Calu3 (cell line): ENCODE data around the gene RNASE4. TPM values are rescaled to one million over a fixed set of nuclear protein-coding genes. Genes with fewer than 3 reads are reported as not detected.
A peak's percentile ranks its signal among the peaks of the same experiment; 100 is the strongest.

Source experiments
- BruUV-seq: library from RNA; stranded (reverse); fragments of 400-500 nt; replicated peaks from 2 replicates; lab custom pipeline; 2021; lab: Mats Ljungman, UMichigan
- CTCF ChIA-PET: fragments of 300-600 bp; sonication (Branson Sonifier 250); formaldehyde crosslinking; loops from one replicate; lab custom pipeline; 2022; ENCODE audit warnings: antibody characterized with exemption; lab: Charles Lee
- DNase-seq: peaks from one replicate; pipeline ENCODE4 v3.0.0; 2022
- H3K27ac Mint-ChIP-seq: one replicate; pipeline ENCODE4 v1.8.0; 2022; ENCODE audit warnings: mixed read lengths; ENCODE audit not compliant: unreplicated experiment
- H3K27me3 Mint-ChIP-seq: one replicate; pipeline ENCODE4 v1.8.0; 2022; ENCODE audit warnings: mixed read lengths; ENCODE audit not compliant: unreplicated experiment
- H3K36me3 Mint-ChIP-seq: one replicate; pipeline ENCODE4 v1.8.0; 2022; ENCODE audit warnings: mild to moderate bottlenecking, moderate library complexity, mixed read lengths; ENCODE audit not compliant: insufficient read depth, unreplicated experiment
- H3K4me1 Mint-ChIP-seq: one replicate; pipeline ENCODE4 v1.8.0; 2022; ENCODE audit warnings: mild to moderate bottlenecking, low read depth, mixed read lengths; ENCODE audit not compliant: unreplicated experiment
- H3K4me3 Mint-ChIP-seq: one replicate; pipeline ENCODE4 v1.8.0; 2022; ENCODE audit warnings: mild to moderate bottlenecking, low read depth, moderate library complexity, mixed read lengths; ENCODE audit not compliant: unreplicated experiment
- H3K9me3 Mint-ChIP-seq: one replicate; pipeline ENCODE4 v1.8.0; 2022; ENCODE audit warnings: low read depth, mixed read lengths; ENCODE audit not compliant: unreplicated experiment
- CTCF ChIP-seq: fragments of 200-600 bp; IDR thresholded peaks from one replicate; pipeline ENCODE4 v1.8.0; 2022; ENCODE audit warnings: antibody characterized with exemption; ENCODE audit not compliant: unreplicated experiment
- intact Hi-C: fragments of 100-400 bp; cut with micrococcal nuclease; formaldehyde crosslinking; loops from one replicate; pipeline ENCODE4 v1.10.0; 2022; ENCODE audit not compliant: unreplicated experiment
- total RNA-seq: library from RNA; stranded (reverse); gene quantifications from 2 replicates; pipeline ENCODE4 v1.2.3, GENCODE V29; 2022

Gene RNASE4
- total RNA-seq, 1 experiment from 2014 or later: 5.3 TPM

- no peak for TF ChIP-seq CTCF
- Mint-ChIP-seq H3K27ac (no peak overlapping the region), H3K36me3 (no peaks in the 10 kb centered on the region), H3K9me3 (no peaks in the 10 kb centered on the region), H3K4me3 (no peak overlapping the region), H3K4me1 (peaks cover 5% of the 10 kb centered on the region), H3K27me3 (no peaks in the 10 kb centered on the region)
- intact Hi-C loops: loop anchor here (2.0 to 5.0 kb wide), 2 partner anchors 36 to 95 kb away; partner anchors contain the start of gene RNASE1
- CTCF ChIA-PET: interaction anchor here (0.7 to 1.4 kb wide), 3 partner anchors 18 to 151 kb away, joined by 3 to 4 read pairs (median 3); no protein-coding TSS in a partner anchor
- no TSS peak for BruUV-seq
- DNase-seq: no peak
Observed at GRCh38 chr14:20706657-20707355, 22.4 kb downstream of the RNASE4 start.

GRCh38 chr14:20707622-20708021 lies 23.3 kb downstream of the RNASE4 start:
- TF ChIP-seq CTCF: no peak
- Mint-ChIP-seq H3K36me3 (no peaks in the 10 kb centered on the region), H3K9me3 (no peaks in the 10 kb centered on the region), H3K4me3 (no peak overlapping the region), H3K27ac (no peak overlapping the region), H3K27me3 (no peaks in the 10 kb centered on the region), H3K4me1 (peaks cover 8% of the 10 kb centered on the region)
- DNase-seq: peak; percentile 75
- CTCF ChIA-PET: interaction anchor here (0.6 to 1.4 kb wide), 5 partner anchors 12 to 263 kb away, joined by 3 to 4 read pairs (median 3); no protein-coding TSS in a partner anchor
- intact Hi-C loops: loop anchor here (2.0 to 5.0 kb wide), 2 partner anchors 35 to 95 kb away; partner anchors contain the start of gene RNASE1
- BruUV-seq: no TSS peak

- CTCF ChIA-PET: interaction anchor here (1.0 kb wide), 2 partner anchors 8 to 90 kb away, joined by 3 to 4 read pairs; no protein-coding TSS in a partner anchor
- Mint-ChIP-seq H3K9me3 (peaks cover 2% of the 10 kb centered on the region), H3K4me1 (peaks cover 42% of the 10 kb centered on the region), H3K4me3 (no peak overlapping the region), H3K36me3 (no peaks in the 10 kb centered on the region), H3K27ac (no peak overlapping the region), H3K27me3 (no peaks in the 10 kb centered on the region)
- intact Hi-C loops: no loop called here
- no peak for DNase-seq
- TF ChIP-seq CTCF: no peak
- no TSS peak for BruUV-seq
Observed at GRCh38 chr14:20711261-20711660, 26.9 kb downstream of the RNASE4 start.

- CTCF ChIA-PET: interaction anchor here (1.0 kb wide), 2 partner anchors 8 to 89 kb away, joined by 3 to 4 read pairs; no protein-coding TSS in a partner anchor
- BruUV-seq: no TSS peak
- H3K9me3 Mint-ChIP-seq: peaks cover 3% of the 10 kb centered on the region
- intact Hi-C loops: no loop called here
- no peaks in the 10 kb centered on the region for H3K36me3 Mint-ChIP-seq
- DNase-seq: no peak
- H3K27me3 Mint-ChIP-seq: no peaks in the 10 kb centered on the region
- H3K4me3 Mint-ChIP-seq: no peak overlapping the region
- no peak for TF ChIP-seq CTCF
- H3K4me1 Mint-ChIP-seq: peaks cover 42% of the 10 kb centered on the region
- peak overlapping the region; percentile 27 for H3K27ac Mint-ChIP-seq
Observed at GRCh38 chr14:20711685-20712084, 27.3 kb downstream of the RNASE4 start.
